OCI-LY1 (cell line): ENCODE results near the gene SECTM1.

Experiments used
- EZH2 ChIP-seq: fragments of 200-600 bp; sonication (generic), shearing (Covaris generic); IDR thresholded peaks from 2 replicates; pipeline ENCODE4 v1.8.0; 2017; ENCODE audit warnings: borderline replicate concordance, mixed run types, mild to moderate bottlenecking, antibody characterized with exemption, low read length, moderate library complexity, mixed read lengths
- TF ChIP-seq, protein P1 (sequence below): fragments of 200-600 bp; sonication (generic), shearing (Covaris generic); IDR thresholded peaks from 2 replicates; pipeline ENCODE4 v1.5.1; 2017; ENCODE audit warnings: mild to moderate bottlenecking, antibody characterized with exemption, low read length, moderate library complexity, mixed read lengths

GRCh38 chr17:82277851-82278250 lies 55.7 kb downstream of the SECTM1 start:
- TF ChIP-seq, protein P1, sequence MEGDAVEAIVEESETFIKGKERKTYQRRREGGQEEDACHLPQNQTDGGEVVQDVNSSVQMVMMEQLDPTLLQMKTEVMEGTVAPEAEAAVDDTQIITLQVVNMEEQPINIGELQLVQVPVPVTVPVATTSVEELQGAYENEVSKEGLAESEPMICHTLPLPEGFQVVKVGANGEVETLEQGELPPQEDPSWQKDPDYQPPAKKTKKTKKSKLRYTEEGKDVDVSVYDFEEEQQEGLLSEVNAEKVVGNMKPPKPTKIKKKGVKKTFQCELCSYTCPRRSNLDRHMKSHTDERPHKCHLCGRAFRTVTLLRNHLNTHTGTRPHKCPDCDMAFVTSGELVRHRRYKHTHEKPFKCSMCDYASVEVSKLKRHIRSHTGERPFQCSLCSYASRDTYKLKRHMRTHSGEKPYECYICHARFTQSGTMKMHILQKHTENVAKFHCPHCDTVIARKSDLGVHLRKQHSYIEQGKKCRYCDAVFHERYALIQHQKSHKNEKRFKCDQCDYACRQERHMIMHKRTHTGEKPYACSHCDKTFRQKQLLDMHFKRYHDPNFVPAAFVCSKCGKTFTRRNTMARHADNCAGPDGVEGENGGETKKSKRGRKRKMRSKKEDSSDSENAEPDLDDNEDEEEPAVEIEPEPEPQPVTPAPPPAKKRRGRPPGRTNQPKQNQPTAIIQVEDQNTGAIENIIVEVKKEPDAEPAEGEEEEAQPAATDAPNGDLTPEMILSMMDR, result no peak
- no peak for TF ChIP-seq EZH2
